ENCODE data around the gene GSTT2. TPM values are rescaled to one million over a fixed set of nuclear protein-coding genes. Genes with fewer than 3 reads are reported as not detected.
A peak's percentile ranks its signal among the peaks of the same experiment; 100 is the strongest.
"Not testable (repeated sequence)": the region's sequence is repeated elsewhere in the genome, so short reads cannot be mapped to it uniquely, and the experiment has no call there.

GSTT2 gene
- total RNA-seq, 1 donor: 1.1 TPM

- H3K4me3 ChIP-seq (ENCODE audit: insufficient read depth, low read length); H4K20me1 ChIP-seq (ENCODE audit: insufficient read depth, low read length); H3K4me1 ChIP-seq (ENCODE audit: insufficient read depth, low read length); H3K27me3 ChIP-seq (ENCODE audit: insufficient read depth, low read length); H3K9me3 ChIP-seq (ENCODE audit: low read depth, low read length); DNase-seq (ENCODE audit: insufficient read length, low spot score, missing footprints); H3K36me3 ChIP-seq (ENCODE audit: insufficient read depth, low read length); H3K79me2 ChIP-seq (ENCODE audit: insufficient read depth, low read length); H3K4me2 ChIP-seq (ENCODE audit: insufficient read depth, low read length); H3K27ac ChIP-seq (ENCODE audit: low read depth, low read length); H2AFZ ChIP-seq (ENCODE audit: low read length): not testable (repeated sequence)
Observed at GRCh38 chr22:23952794-23953405, 27.0 kb upstream of the GSTT2 start.

- not testable (repeated sequence) for H3K79me2 ChIP-seq (ENCODE audit: insufficient read depth, low read length); H3K9me3 ChIP-seq (ENCODE audit: low read depth, low read length); H4K20me1 ChIP-seq (ENCODE audit: insufficient read depth, low read length); DNase-seq (ENCODE audit: insufficient read length, low spot score, missing footprints); H3K4me2 ChIP-seq (ENCODE audit: insufficient read depth, low read length); H3K27ac ChIP-seq (ENCODE audit: low read depth, low read length); H3K27me3 ChIP-seq (ENCODE audit: insufficient read depth, low read length); H3K4me1 ChIP-seq (ENCODE audit: insufficient read depth, low read length); H2AFZ ChIP-seq (ENCODE audit: low read length); H3K4me3 ChIP-seq (ENCODE audit: insufficient read depth, low read length); H3K36me3 ChIP-seq (ENCODE audit: insufficient read depth, low read length)
Observed at GRCh38 chr22:23953485-23953884, 26.4 kb upstream of the GSTT2 start.

GRCh38 chr22:23954193-23954990 lies 25.5 kb upstream of the GSTT2 start:
- H3K4me2 ChIP-seq (ENCODE audit: insufficient read depth, low read length); H3K9me3 ChIP-seq (ENCODE audit: low read depth, low read length); H2AFZ ChIP-seq (ENCODE audit: low read length); H4K20me1 ChIP-seq (ENCODE audit: insufficient read depth, low read length); H3K4me1 ChIP-seq (ENCODE audit: insufficient read depth, low read length); H3K36me3 ChIP-seq (ENCODE audit: insufficient read depth, low read length); H3K27ac ChIP-seq (ENCODE audit: low read depth, low read length); H3K27me3 ChIP-seq (ENCODE audit: insufficient read depth, low read length); H3K79me2 ChIP-seq (ENCODE audit: insufficient read depth, low read length); DNase-seq (ENCODE audit: insufficient read length, low spot score, missing footprints); H3K4me3 ChIP-seq (ENCODE audit: insufficient read depth, low read length): not testable (repeated sequence)

GRCh38 chr22:23954991-23955305 lies 25.0 kb upstream of the GSTT2 start:
- not testable (repeated sequence) for H3K4me2 ChIP-seq (ENCODE audit: insufficient read depth, low read length); H3K27me3 ChIP-seq (ENCODE audit: insufficient read depth, low read length); H3K79me2 ChIP-seq (ENCODE audit: insufficient read depth, low read length); H3K4me3 ChIP-seq (ENCODE audit: insufficient read depth, low read length); H4K20me1 ChIP-seq (ENCODE audit: insufficient read depth, low read length); H3K9me3 ChIP-seq (ENCODE audit: low read depth, low read length); H3K4me1 ChIP-seq (ENCODE audit: insufficient read depth, low read length); H3K36me3 ChIP-seq (ENCODE audit: insufficient read depth, low read length); H3K27ac ChIP-seq (ENCODE audit: low read depth, low read length); H2AFZ ChIP-seq (ENCODE audit: low read length)
- DNase-seq (ENCODE audit: insufficient read length, low spot score, missing footprints): peak; percentile 41

- not testable (repeated sequence) for H2AFZ ChIP-seq (ENCODE audit: low read length)
Observed at GRCh38 chr22:23955886-23956285, 24.0 kb upstream of the GSTT2 start.

GRCh38 chr22:23956301-23956900 lies 23.5 kb upstream of the GSTT2 start:
- H3K79me2 ChIP-seq (ENCODE audit: insufficient read depth, low read length); H3K27me3 ChIP-seq (ENCODE audit: insufficient read depth, low read length); H3K9me3 ChIP-seq (ENCODE audit: low read depth, low read length); H3K4me3 ChIP-seq (ENCODE audit: insufficient read depth, low read length); H3K36me3 ChIP-seq (ENCODE audit: insufficient read depth, low read length); H3K27ac ChIP-seq (ENCODE audit: low read depth, low read length); H2AFZ ChIP-seq (ENCODE audit: low read length); H4K20me1 ChIP-seq (ENCODE audit: insufficient read depth, low read length); H3K4me1 ChIP-seq (ENCODE audit: insufficient read depth, low read length): not testable (repeated sequence)
- peak; percentile 70 for TF ChIP-seq CTCF (IDR thresholded peaks at IDR 0.05; ENCODE audit: extremely low read depth, low read depth, low read length)
- peak; percentile 88 for DNase-seq (ENCODE audit: insufficient read length, low spot score, missing footprints)
- peak overlapping the region; percentile 44 for H3K4me2 ChIP-seq (ENCODE audit: insufficient read depth, low read length)

More at GRCh38 chr22:23955886-23956285, 24.0 kb upstream of the GSTT2 start:
- H3K4me1 ChIP-seq (ENCODE audit: insufficient read depth, low read length); H4K20me1 ChIP-seq (ENCODE audit: insufficient read depth, low read length); H3K79me2 ChIP-seq (ENCODE audit: insufficient read depth, low read length); H3K27me3 ChIP-seq (ENCODE audit: insufficient read depth, low read length); H3K4me3 ChIP-seq (ENCODE audit: insufficient read depth, low read length); H3K4me2 ChIP-seq (ENCODE audit: insufficient read depth, low read length); DNase-seq (ENCODE audit: insufficient read length, low spot score, missing footprints); H3K9me3 ChIP-seq (ENCODE audit: low read depth, low read length); H3K27ac ChIP-seq (ENCODE audit: low read depth, low read length); H3K36me3 ChIP-seq (ENCODE audit: insufficient read depth, low read length): not testable (repeated sequence)

GRCh38 chr22:23961084-23961771 lies 18.7 kb upstream of the GSTT2 start, which contains the start of gene GSTT2B:
TSS of gene GSTT2B (minus strand) at chr22:23961195. CDS start at chr22:23961131, 64 bp downstream.
- peak within 1 kb of the TSS; percentile 43 for H3K4me3 ChIP-seq (ENCODE audit: insufficient read depth, low read length)
- not testable (repeated sequence) for H3K27ac ChIP-seq (ENCODE audit: low read depth, low read length); H3K4me1 ChIP-seq (ENCODE audit: insufficient read depth, low read length); H4K20me1 ChIP-seq (ENCODE audit: insufficient read depth, low read length); H3K36me3 ChIP-seq (ENCODE audit: insufficient read depth, low read length); H2AFZ ChIP-seq (ENCODE audit: low read length); H3K9me3 ChIP-seq (ENCODE audit: low read depth, low read length); H3K27me3 ChIP-seq (ENCODE audit: insufficient read depth, low read length); H3K79me2 ChIP-seq (ENCODE audit: insufficient read depth, low read length); DNase-seq (ENCODE audit: insufficient read length, low spot score, missing footprints)
- peak within 1 kb of the TSS; percentile 48 for H3K4me2 ChIP-seq (ENCODE audit: insufficient read depth, low read length)

- H3K27ac ChIP-seq (ENCODE audit: low read depth, low read length): not testable (repeated sequence)
Observed at GRCh38 chr22:23966094-23966493, 13.8 kb upstream of the GSTT2 start.

More at GRCh38 chr22:23966094-23966493, 13.8 kb upstream of the GSTT2 start:
- DNase-seq (ENCODE audit: insufficient read length, low spot score, missing footprints); H4K20me1 ChIP-seq (ENCODE audit: insufficient read depth, low read length); H2AFZ ChIP-seq (ENCODE audit: low read length); H3K4me1 ChIP-seq (ENCODE audit: insufficient read depth, low read length); H3K9me3 ChIP-seq (ENCODE audit: low read depth, low read length); H3K4me3 ChIP-seq (ENCODE audit: insufficient read depth, low read length); H3K27me3 ChIP-seq (ENCODE audit: insufficient read depth, low read length); H3K4me2 ChIP-seq (ENCODE audit: insufficient read depth, low read length): not testable (repeated sequence)
- Histone ChIP-seq H3K79me2 (ENCODE audit: insufficient read depth, low read length) (peaks cover 21% of the 10 kb centered on the region), H3K36me3 (ENCODE audit: insufficient read depth, low read length) (peaks cover 20% of the 10 kb centered on the region)

Data from osteoblast (primary cell).